IgD-negative memory B cell (primary cell): ENCODE measurements around the gene TFE3. TPM values are rescaled to one million over a fixed set of nuclear protein-coding genes. Genes with fewer than 3 reads are reported as not detected.
A peak's percentile ranks its signal among the peaks of the same experiment; 100 is the strongest.

ENCODE experiments used
- H3K27ac Mint-ChIP-seq, 3 donors: one replicate each; pipeline ENCODE4 v1.8.0; 2020 to 2022; ENCODE audit warnings: mild to moderate bottlenecking in 3 of 3, mixed read lengths in 3 of 3, moderate library complexity in 1 of 3
- H3K27me3 Mint-ChIP-seq: one replicate; pipeline ENCODE4 v1.8.0; 2021; ENCODE audit warnings: mixed read lengths
- H3K36me3 Mint-ChIP-seq: one replicate; pipeline ENCODE4 v1.8.0; 2020; ENCODE audit warnings: mild to moderate bottlenecking, mixed read lengths
- H3K4me1 Mint-ChIP-seq, 3 donors: one replicate each; pipeline ENCODE4 v1.8.0; 2020 to 2022; ENCODE audit warnings: mixed read lengths in 3 of 3, mild to moderate bottlenecking in 1 of 3
- H3K4me3 Mint-ChIP-seq, 4 donors: one replicate each; pipeline ENCODE4 v1.8.0; 2020 to 2022; ENCODE audit warnings: mild to moderate bottlenecking in 4 of 4, mixed read lengths in 4 of 4, moderate library complexity in 3 of 4
- H3K9me3 Mint-ChIP-seq, 3 donors: one replicate each; pipeline ENCODE4 v1.8.0; 2020 to 2021; ENCODE audit warnings: mixed read lengths in 3 of 3, mild to moderate bottlenecking in 1 of 3
- polyA plus RNA-seq: library from polyadenylated mRNA; unstranded; fragments of 300-500 nt; fragmentation: Illumina TruSeq; gene quantifications from one replicate; pipeline ENCODE4 v1.2.3, GENCODE V29; 2021

Gene TFE3, protein sequence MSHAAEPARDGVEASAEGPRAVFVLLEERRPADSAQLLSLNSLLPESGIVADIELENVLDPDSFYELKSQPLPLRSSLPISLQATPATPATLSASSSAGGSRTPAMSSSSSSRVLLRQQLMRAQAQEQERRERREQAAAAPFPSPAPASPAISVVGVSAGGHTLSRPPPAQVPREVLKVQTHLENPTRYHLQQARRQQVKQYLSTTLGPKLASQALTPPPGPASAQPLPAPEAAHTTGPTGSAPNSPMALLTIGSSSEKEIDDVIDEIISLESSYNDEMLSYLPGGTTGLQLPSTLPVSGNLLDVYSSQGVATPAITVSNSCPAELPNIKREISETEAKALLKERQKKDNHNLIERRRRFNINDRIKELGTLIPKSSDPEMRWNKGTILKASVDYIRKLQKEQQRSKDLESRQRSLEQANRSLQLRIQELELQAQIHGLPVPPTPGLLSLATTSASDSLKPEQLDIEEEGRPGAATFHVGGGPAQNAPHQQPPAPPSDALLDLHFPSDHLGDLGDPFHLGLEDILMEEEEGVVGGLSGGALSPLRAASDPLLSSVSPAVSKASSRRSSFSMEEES
- 6.7 TPM for polyA plus RNA-seq

DNA sequence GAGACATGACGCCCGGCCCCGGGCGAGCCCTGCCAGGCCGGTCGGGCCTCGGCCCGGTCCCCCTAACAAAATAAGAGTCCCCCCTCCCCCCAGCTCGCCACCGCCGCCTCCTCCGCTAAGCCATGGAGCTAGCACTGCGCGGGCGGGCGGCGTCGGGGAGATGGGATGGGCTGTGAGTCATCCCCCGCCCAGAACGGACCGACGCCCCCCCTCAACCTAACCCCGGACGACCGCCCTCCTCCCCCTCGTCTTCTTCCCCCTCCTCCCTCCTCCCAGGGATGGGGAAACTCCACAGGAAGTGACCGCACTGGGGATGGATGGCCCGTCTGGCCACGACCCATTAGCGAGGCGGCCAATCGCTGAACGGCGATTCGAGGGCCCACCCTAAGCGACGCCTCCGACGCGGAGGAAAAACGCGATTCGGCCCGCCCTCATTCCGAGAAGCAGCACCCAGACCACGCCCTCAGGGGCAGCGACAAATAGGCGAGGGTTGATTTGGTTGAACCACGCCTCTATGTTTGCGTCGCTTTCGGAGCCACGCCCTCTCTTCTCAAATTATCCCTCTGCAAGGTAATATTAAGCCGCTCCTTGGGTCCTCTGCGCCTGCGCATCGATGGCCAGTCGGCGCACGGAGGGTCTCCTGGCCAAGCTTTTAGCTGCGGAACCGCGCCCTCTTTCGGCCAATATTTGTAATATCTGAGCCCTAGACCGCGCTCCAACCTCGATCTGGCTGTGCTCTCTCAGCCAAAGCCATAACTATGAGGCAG, at the start of gene TFE3:
Gene TFE3 (minus strand): TSS at position 138 of the 767 bp plus-strand sequence. CDS start 131 bp downstream, at position 7.
- peak within 1 kb of the TSS; percentile 93 to 95 (median 95) for H3K27ac Mint-ChIP-seq
- H3K27me3 Mint-ChIP-seq, result no peaks in the 10 kb centered on the region
- H3K9me3 Mint-ChIP-seq, result peaks cover 0 to 3% (median 0%) of the 10 kb centered on the region in 3 donors
- H3K4me1 Mint-ChIP-seq, result peaks cover 8 to 16% (median 14%) of the 10 kb centered on the region in 3 donors
- H3K4me3 Mint-ChIP-seq, result peak within 1 kb of the TSS; percentile 77 to 96 (median 88)
- no peaks in the 10 kb centered on the region for H3K36me3 Mint-ChIP-seq

DNA sequence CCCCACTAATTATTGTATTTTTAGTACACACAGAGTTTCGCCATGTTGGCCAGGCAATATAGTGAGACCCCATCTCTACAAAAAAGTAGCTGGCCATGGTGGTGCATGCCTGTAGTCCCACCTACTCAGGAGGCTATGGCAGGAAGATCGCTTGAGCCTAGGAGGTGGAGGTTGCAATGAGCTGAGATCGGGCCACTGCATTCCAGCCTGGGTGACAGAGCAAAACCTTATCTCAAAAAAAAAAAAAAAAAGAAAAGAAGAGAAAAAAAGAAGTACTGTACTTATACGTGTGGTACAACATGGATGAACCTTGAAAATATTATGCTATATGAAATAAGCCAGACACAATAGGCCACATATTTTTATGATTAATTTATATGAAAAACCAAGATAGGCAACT, 46.4 kb upstream of the TFE3 start:
- H3K9me3 Mint-ChIP-seq, result no peaks in the 10 kb centered on the region
- H3K4me1 Mint-ChIP-seq, result peaks cover 0 to 1% (median 0%) of the 10 kb centered on the region in 3 donors
- no peak overlapping the region for H3K4me3 Mint-ChIP-seq
- no peaks in the 10 kb centered on the region for H3K27me3 Mint-ChIP-seq
- no peaks in the 10 kb centered on the region for H3K36me3 Mint-ChIP-seq
- H3K27ac Mint-ChIP-seq, result no peak overlapping the region

DNA sequence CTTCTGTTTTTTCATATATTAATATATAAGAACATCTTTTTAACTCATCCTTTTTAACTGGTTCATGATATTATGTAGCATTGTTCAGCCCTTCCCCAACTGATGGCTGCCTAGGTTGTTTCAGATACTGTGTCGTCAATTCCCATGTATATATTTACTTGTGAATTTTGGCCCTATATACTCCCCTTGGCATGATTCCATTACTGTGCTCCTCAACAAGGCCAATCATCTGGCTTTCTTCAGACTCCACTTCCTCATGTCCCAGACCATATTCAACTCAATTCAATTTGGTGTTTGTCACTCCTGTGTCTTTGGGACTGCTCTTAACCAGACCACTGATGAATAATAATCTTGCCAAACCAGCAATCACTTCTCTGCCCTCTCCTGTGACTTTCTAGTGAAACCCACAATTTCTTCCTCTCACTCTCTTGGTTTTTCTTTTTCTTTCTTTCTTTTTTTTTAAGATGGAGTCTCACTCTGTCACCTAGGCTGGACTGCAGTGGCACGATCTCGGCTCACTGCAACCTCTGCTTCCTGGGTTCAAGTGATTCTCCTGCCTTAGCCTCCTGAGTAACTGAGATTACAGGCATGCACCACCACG, 39.2 kb upstream of the TFE3 start:
- Mint-ChIP-seq H3K36me3 (no peaks in the 10 kb centered on the region), H3K27ac (peak overlapping the region in 1 of 3 donors; percentile 66)

DNA sequence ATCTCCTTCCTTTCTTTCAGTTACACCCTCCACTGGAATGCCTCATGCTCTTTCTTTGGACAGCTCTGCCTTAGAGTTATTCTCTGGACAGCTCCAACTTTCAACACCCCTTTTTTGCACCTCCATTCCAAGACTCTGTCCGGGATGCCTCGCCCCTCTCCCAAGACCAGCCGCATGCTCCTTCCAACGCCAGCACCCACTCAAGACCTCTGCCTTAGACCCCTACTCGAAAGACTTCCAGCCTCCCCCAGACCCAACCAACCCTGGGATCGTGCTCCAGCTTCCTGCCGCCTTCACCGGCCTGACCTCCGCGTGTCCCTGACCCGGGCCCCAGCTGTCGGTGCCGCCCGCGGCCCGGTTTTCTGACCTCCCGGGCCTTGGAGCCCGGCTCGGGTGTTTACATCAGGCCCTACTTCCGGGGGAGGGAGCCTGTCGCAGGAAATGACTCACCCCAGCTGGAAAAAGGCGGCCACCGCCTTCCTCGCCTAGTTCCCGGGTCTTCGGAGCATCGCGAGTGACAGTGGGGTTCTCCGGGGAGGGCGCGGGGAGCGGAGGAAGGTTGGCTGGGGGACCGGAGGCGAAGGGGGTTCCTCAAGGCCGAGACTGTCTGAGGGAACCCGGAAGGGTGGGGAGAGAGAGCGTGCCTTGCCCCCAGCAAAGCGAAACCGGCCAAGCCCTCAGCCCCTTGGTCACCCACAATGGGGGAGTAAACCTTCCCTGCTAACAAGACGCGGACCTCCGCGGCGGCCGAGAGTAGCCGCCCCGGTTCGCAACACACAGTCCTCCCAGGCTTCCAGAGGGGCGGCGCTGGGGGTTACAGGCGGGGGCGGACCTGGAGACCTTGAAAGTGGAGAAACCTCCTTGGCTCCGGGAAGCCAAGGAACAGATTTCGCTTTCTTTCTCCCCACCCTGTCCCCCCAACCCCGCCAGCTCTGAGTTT, 36.6 kb upstream of the TFE3 start, which contains the start of gene WDR45:
Gene WDR45 (minus strand): TSS at position 399 of the 940 bp plus-strand sequence. CDS start 1,792 bp downstream, outside the sequence.
- peak within 1 kb of the TSS; percentile 87 to 98 (median 93) for H3K4me3 Mint-ChIP-seq
- H3K36me3 Mint-ChIP-seq, result no peaks in the 10 kb centered on the region
- peak within 1 kb of the TSS; percentile 88 to 98 (median 97) for H3K27ac Mint-ChIP-seq
- H3K4me1 Mint-ChIP-seq, result peaks cover 0 to 6% (median 5%) of the 10 kb centered on the region in 3 donors
- H3K27me3 Mint-ChIP-seq, result no peaks in the 10 kb centered on the region
- H3K9me3 Mint-ChIP-seq, result no peaks in the 10 kb centered on the region

More for the DNA sequence above, 39.2 kb upstream of the TFE3 start:
- Mint-ChIP-seq H3K27me3 (no peaks in the 10 kb centered on the region), H3K4me1 (peaks cover 0 to 6% (median 5%) of the 10 kb centered on the region in 3 donors), H3K9me3 (no peaks in the 10 kb centered on the region), H3K4me3 (peak overlapping the region in 2 of 4 donors; percentile 51 to 73)

DNA sequence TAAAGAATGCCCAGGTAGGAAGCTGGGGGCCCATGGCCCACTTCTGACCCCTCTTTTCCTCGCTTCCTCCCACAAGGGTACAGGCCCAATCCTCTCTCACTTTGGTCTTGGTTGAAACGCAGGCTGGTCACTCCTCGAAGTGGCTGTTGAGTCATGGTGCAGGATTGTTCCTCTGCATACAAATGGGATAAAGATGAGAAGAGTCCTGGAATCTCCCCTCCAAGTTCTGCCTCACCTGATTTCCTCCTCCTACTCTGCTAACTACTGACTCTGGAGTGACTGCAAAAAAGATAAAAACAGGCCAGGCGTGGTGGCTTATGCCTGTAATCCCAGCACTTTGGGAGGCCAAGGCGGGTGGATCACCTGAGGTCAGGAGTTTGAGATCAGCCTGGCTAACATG, 34.8 kb upstream of the TFE3 start:
- no peak overlapping the region for H3K4me3 Mint-ChIP-seq

DNA sequence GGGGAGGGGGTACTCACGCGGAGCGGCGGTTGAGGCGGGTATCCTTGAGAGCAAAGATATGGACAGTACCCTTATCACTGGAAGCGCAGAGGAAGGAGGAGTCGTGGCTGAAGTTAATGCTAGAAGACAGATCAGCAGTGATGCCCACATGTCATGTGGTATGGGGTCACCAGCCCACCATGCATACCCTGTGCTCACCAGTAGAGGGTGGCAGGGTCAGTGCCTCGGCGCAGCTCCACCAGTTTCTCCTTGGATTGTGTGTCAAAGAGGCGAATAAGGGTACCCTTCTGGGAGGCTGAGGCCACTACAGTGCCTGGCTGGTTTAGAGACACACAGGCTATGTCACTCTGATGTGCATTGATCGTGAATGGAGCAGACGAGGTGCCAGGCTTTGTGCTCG, 32.2 kb upstream of the TFE3 start:
- Mint-ChIP-seq H3K36me3 (peaks cover 2% of the 10 kb centered on the region), H3K27me3 (no peaks in the 10 kb centered on the region), H3K4me1 (peaks cover 0 to 7% (median 5%) of the 10 kb centered on the region in 3 donors), H3K27ac (peak overlapping the region in 1 of 3 donors; percentile 53), H3K9me3 (no peaks in the 10 kb centered on the region), H3K4me3 (peak overlapping the region in 2 of 4 donors; percentile 21 to 45)

More for the DNA sequence above, 34.8 kb upstream of the TFE3 start:
- Mint-ChIP-seq H3K9me3 (no peaks in the 10 kb centered on the region), H3K4me1 (peaks cover 0 to 6% (median 5%) of the 10 kb centered on the region in 3 donors), H3K27ac (peak overlapping the region in 1 of 3 donors; percentile 59), H3K27me3 (no peaks in the 10 kb centered on the region), H3K36me3 (peaks cover 2% of the 10 kb centered on the region)

DNA sequence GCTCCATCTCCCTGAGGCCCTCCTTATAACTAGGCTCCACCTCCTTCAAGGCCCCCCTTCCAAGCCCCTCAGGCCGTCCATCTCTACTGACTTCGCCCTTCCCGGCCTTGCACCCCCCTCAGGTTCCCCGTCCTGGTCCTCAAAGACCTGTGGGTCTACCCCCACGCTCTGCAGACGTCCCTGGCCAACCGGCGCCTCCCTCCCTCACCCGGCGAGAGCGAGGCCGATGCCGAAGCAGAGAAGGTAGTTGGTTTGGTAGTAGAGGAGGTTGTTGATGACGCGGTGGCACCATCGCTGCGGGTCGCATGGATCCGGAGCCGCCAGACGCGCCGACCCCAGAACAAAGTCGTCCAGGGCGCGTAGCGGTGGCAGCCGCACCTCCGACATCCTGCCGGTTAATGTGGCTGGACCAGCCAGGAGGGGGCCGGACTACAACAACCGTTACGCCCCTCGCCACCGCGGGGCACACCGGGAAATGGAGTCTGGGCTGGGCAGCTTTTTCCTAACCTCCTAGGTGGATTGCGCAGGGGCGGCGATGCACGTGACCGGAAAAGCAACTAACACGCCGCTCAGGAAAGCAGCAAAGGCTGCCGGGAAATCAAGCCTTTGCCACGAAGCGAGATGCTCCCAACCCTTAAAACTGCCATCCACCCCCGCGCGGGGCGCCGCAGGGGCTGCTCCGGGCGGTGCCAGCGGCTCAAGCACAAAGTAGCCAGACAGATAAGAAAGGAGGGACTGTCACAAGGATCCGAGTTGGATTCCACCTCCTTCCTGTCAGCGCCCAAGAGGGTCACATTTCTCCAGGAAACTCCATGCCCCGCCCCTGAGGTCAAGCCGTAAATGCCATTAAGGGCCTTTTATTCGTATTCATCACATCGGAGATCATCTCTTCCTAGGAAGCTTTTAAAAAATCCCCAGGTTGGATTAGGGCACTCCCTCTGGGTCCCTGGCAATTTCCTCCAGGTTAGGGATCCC, 30.7 kb upstream of the TFE3 start, which contains the start of gene PRAF2:
Gene PRAF2 (minus strand): TSS at position 402 of the 975 bp plus-strand sequence. CDS start 15 bp downstream, at position 387.
- H3K36me3 Mint-ChIP-seq, result peaks cover 2% of the 10 kb centered on the region
- no peaks in the 10 kb centered on the region for H3K27me3 Mint-ChIP-seq
- H3K27ac Mint-ChIP-seq, result peak within 1 kb of the TSS; percentile 31 to 92 (median 90)
- H3K4me3 Mint-ChIP-seq, result peak within 1 kb of the TSS; percentile 83 to 90 (median 85)
- H3K9me3 Mint-ChIP-seq, result no peaks in the 10 kb centered on the region
- H3K4me1 Mint-ChIP-seq, result peaks cover 0 to 4% (median 4%) of the 10 kb centered on the region in 3 donors

DNA sequence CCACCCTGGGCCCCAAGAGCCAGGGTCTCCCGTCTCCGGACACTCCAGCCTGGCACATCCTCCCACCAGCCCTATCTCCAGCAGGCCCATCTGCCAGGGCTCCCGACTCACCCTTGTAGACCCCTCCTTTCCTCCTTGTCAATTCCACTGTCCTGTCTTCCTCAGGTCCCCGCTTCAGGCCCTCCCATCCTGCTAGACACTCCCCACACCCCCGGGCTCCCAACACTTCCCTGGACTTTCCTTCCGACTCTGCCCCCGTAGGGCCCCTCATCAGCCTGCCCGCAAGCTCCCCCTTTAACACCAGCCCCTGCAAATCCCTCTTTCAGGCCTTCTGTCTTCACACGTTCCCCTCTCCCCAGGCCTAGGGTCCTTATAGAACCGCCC, 29.5 kb upstream of the TFE3 start:
- Mint-ChIP-seq H3K27ac (peak overlapping the region in 1 of 3 donors; percentile 39), H3K4me1 (peaks cover 0 to 1% (median 0%) of the 10 kb centered on the region in 3 donors), H3K27me3 (no peaks in the 10 kb centered on the region), H3K4me3 (peak overlapping the region in 2 of 4 donors; percentile 46 to 52), H3K36me3 (peaks cover 2% of the 10 kb centered on the region), H3K9me3 (no peaks in the 10 kb centered on the region)

DNA sequence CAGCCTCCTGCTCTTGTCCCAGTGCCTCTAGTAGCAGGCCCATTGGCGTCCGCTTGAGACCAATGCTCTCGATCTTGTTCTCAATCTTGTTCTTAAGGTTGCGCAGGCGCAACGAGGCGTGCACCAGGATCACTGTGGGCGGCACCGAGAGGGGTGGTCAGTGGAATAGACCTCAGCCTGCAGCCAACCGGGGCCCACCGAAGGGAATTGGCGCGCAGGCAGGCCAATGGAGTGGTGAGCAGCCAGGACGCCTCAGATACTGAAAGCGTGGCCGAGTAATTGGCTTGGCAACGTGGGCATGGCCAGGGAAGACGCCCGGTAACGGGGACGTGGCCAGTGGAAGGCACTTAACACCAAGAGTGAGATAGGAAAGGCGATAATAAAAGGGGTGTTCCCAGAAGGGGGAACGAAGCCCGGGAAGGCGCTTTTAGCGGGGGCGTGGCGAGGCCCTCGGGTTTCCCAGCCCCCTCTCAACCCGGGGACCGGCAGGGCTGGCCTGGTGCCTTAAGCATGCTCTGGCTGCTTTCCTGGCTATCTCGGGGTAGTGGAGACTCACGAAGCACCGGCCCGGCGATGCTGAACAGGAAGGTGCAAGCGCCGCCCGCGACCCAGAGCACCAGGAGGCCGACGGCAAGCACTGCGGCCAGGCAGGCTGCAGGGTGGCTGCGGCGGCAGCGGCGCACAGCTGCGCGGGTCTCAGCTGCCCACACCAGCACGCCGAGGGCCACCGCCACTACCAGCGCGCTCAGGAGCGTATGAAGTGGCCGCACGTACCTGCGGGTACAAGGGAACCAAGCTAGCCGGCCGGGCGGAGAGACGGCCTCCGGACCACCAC, 28.9 kb upstream of the TFE3 start:
- Mint-ChIP-seq H3K27me3 (no peaks in the 10 kb centered on the region), H3K9me3 (no peaks in the 10 kb centered on the region), H3K4me1 (peaks cover 0 to 1% (median 0%) of the 10 kb centered on the region in 3 donors), H3K36me3 (peaks cover 2% of the 10 kb centered on the region), H3K4me3 (peak overlapping the region in 1 of 4 donors; percentile 52), H3K27ac (no peak overlapping the region)

DNA sequence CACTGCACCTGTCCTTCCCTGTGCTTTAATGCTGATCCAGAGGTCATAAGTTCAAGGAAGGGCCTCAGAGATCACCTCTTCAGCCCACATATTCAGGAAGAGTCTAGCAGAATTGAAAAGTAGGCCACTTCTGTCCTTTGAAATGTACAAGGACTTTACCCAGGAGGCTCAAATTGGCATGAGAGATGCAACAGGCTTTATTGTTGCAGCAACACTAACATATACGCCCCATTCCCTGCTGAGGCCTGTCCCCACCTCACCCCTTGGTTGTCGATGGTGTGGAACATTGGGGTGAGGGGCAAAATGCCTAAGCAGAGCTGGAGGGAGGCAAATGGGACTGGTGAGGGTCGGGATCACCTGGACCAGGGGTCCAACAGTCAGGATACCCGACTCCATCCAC, 27.8 kb upstream of the TFE3 start:
- Mint-ChIP-seq H3K4me3 (peak overlapping the region in 1 of 4 donors; percentile 48), H3K36me3 (peaks cover 2% of the 10 kb centered on the region), H3K27ac (no peak overlapping the region), H3K4me1 (peaks cover 0 to 1% (median 0%) of the 10 kb centered on the region in 3 donors), H3K27me3 (no peaks in the 10 kb centered on the region), H3K9me3 (no peaks in the 10 kb centered on the region)

DNA sequence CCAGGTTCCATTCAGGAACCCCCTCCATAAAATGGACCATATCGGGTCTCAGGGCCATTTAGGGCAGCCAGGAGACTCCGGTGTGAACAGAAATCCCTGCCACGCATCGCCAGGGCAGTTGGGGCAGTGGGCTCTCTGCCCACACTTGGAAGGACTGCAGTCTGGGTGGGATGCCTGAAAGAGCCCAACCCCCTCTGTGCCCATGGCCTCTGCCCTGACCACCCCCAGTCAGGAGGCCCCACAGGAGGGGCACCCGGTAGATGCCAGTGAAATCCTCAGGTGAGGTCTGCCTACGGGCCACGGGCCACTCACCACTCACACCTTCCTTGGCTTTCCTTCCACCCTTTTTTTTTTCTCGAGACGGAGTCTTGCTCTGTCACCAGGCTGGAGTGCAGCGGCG, 25.9 kb upstream of the TFE3 start:
- Mint-ChIP-seq H3K27ac (no peak overlapping the region), H3K9me3 (no peaks in the 10 kb centered on the region)

More for the DNA sequence above, 25.9 kb upstream of the TFE3 start:
- Mint-ChIP-seq H3K36me3 (peaks cover 2% of the 10 kb centered on the region), H3K4me1 (peaks cover 0 to 1% (median 0%) of the 10 kb centered on the region in 3 donors), H3K4me3 (peak overlapping the region in 1 of 4 donors; percentile 23), H3K27me3 (no peaks in the 10 kb centered on the region)
